HG02884 (cell line): ENCODE measurements around the gene SFSWAP.
A peak's percentile ranks its signal among the peaks of the same experiment; 100 is the strongest.
"Not testable (repeated sequence)": the region's sequence is repeated elsewhere in the genome, so short reads cannot be mapped to it uniquely, and the experiment has no call there.

Source experiments
- ATAC-seq: cut with Tn5 transposase; IDR thresholded peaks from one replicate; pipeline ENCODE4 v1.9.1; 2021; ENCODE audit warnings: mild to moderate bottlenecking, moderate library complexity; ENCODE audit not compliant: unreplicated experiment

The SFSWAP gene

GRCh38 chr12:131679186-131679585, 31.7 kb upstream of the SFSWAP start:
- ATAC-seq = not testable (repeated sequence)

- not testable (repeated sequence) for ATAC-seq
Observed at GRCh38 chr12:131679816-131680215, 31.1 kb upstream of the SFSWAP start.

- not testable (repeated sequence) for ATAC-seq
Observed at GRCh38 chr12:131680392-131681256, 30.3 kb upstream of the SFSWAP start.

- no peak for ATAC-seq
Observed at GRCh38 chr12:131681257-131681620, 29.7 kb upstream of the SFSWAP start.

GRCh38 chr12:131681746-131682509, 29.0 kb upstream of the SFSWAP start:
- ATAC-seq = peak; percentile 100

- ATAC-seq = peak; percentile 11
Observed at GRCh38 chr12:131682510-131682895, 28.4 kb upstream of the SFSWAP start.

- ATAC-seq = no peak
Observed at GRCh38 chr12:131683266-131684014, 27.4 kb upstream of the SFSWAP start.

GRCh38 chr12:131684015-131684725, 26.7 kb upstream of the SFSWAP start:
- ATAC-seq = no peak

- no peak for ATAC-seq
Observed at GRCh38 chr12:131687346-131688125, 23.4 kb upstream of the SFSWAP start.

- no peak for ATAC-seq
Observed at GRCh38 chr12:131688131-131688844, 22.6 kb upstream of the SFSWAP start.

- no peak for ATAC-seq
Observed at GRCh38 chr12:131688845-131689154, 22.1 kb upstream of the SFSWAP start.

GRCh38 chr12:131690320-131690719, 20.6 kb upstream of the SFSWAP start:
- ATAC-seq = no peak

- no peak for ATAC-seq
Observed at GRCh38 chr12:131692431-131692830, 18.5 kb upstream of the SFSWAP start.

GRCh38 chr12:131693149-131693548, 17.7 kb upstream of the SFSWAP start:
- ATAC-seq = no peak

- no peak for ATAC-seq
Observed at GRCh38 chr12:131694116-131694838, 16.6 kb upstream of the SFSWAP start.

- no peak for ATAC-seq
Observed at GRCh38 chr12:131695968-131696367, 14.9 kb upstream of the SFSWAP start.

- no peak for ATAC-seq
Observed at GRCh38 chr12:131698286-131698685, 12.6 kb upstream of the SFSWAP start.

GRCh38 chr12:131699434-131699833, 11.5 kb upstream of the SFSWAP start:
- ATAC-seq = no peak

GRCh38 chr12:131700271-131700670, 10.6 kb upstream of the SFSWAP start:
- ATAC-seq = no peak
